Thyroid gland (tissue), 4 donors: Measurements from ENCODE around the gene C17orf75. TPM values are rescaled to one million over a fixed set of nuclear protein-coding genes. Genes with fewer than 3 reads are reported as not detected.

ENCODE experiments used
- DNase-seq, 2 donors: peaks; one replicate each; pipeline ENCODE4 v3.0.0-alpha.2; 2019
- H3K27ac ChIP-seq, 3 donors: fragments of 200-600 bp; sonication (generic); 1 replicate in 2 of 3; 2 replicates in 1 of 3; pipeline ENCODE4 v1.5.1; 2016 to 2019; ENCODE audit warnings: mild to moderate bottlenecking in 1 of 3, moderate library complexity in 1 of 3
- H3K27me3 ChIP-seq: fragments of 200-600 bp; sonication (generic); one replicate; pipeline ENCODE4 v1.5.1; 2019
- H3K36me3 ChIP-seq, 2 donors: fragments of 200-600 bp; sonication (generic); one replicate each; pipeline ENCODE4 v1.5.1; 2016 to 2019
- H3K4me1 ChIP-seq, 2 donors: fragments of 200-600 bp; sonication (generic); one replicate each; pipeline ENCODE4 v1.5.1; 2017 to 2019
- H3K4me3 ChIP-seq, 3 donors: fragments of 200-600 bp; sonication (generic); replicated peaks in 1 of 3; 1 replicate in 2 of 3; 2 replicates in 1 of 3; pipeline ENCODE4 v1.5.1; 2016; ENCODE audit warnings: mild to moderate bottlenecking in 1 of 3
- H3K9me3 ChIP-seq: fragments of 200-600 bp; sonication (generic); one replicate; pipeline ENCODE4 v1.5.1; 2017
- CTCF ChIP-seq, 6 experiments: fragments of 200-600 bp in 3 of 6; fragments of 450-650 bp in 3 of 6; sonication (generic) in 3 of 6; IDR thresholded peaks; one replicate each; pipeline ENCODE4 v1.5.1; 2016 to 2019; ENCODE audit warnings: antibody characterized with exemption in 6 of 6, mild to moderate bottlenecking in 2 of 6, inconsistent platforms in 1 of 6, moderate library complexity in 1 of 6
- POLR2A ChIP-seq, 2 donors: fragments of 450-650 bp; IDR thresholded peaks; one replicate each; pipeline ENCODE4 v1.6.1; 2017; ENCODE audit warnings: antibody characterized with exemption in 2 of 2, mild to moderate bottlenecking in 2 of 2, moderate library complexity in 1 of 2
- WGBS, 2 donors: methylation state at CpG; one replicate each; pipeline ENCODE4 v1.1.5; 2017; 5-methylcytosine and 5-hydroxymethylcytosine counted together
- intact Hi-C: fragments of 100-400 bp; cut with DNase I; formaldehyde crosslinking; loops from one replicate; pipeline ENCODE4 v1.15.1; 2023
- total RNA-seq, 4 donors: library from RNA; depleted of rRNA; stranded (reverse); fragments of >200 nt; gene quantifications; one replicate each; pipeline ENCODE4 v1.2.3, GENCODE V29; 2016

C17orf75 gene
- total RNA-seq, 4 donors from 2014 or later, result 16.1 to 27.7 (median 21.9) TPM

DNA sequence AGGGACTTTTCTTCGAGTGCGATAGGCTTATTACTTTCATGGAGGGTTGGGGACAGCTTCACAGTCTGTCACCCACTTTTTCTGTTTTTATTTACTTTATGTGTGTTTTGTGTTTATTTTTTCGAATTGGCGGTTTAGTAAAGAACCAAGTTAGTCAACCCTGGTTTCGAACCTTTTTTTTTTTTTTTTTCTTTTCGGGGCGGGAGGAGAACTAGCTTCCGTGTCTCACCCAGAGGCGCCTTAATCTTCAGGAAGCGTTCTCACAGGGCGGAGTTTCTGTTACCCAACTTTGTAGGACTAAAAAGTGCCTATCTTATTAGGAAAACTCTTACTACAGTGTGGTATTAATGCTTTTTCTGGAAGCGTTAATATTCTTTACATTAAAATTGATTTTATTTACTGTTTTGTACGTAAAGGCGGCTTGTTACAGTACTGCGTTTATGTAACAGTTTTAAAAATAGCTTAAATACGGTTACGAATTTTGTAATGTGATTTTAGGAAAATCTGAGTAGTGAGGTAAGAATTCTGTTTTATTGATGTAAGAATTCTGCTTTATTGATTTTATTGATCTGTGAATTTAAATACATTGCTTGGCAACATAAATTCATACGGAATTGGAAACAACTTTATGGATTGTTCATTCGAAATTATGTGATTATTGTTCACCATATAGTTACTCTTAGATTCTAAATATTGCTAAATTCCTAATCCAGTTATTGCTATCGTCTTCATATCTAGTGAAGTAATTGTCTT lies 8.9 kb upstream of the C17orf75 start:
- intact Hi-C loops, result no loop called here
- peaks cover 25 to 46% of the 10 kb centered on the region in 2 donors for H3K4me1 ChIP-seq

GRCh38 chr17:32349854-32350665 lies 8.1 kb upstream of the C17orf75 start, which contains the start of gene ZNF207:
ZNF207 (plus strand) TSS chr17:32350157; CDS start chr17:32350286, 129 bp downstream.
- intact Hi-C loops, result no loop called here

More for the DNA sequence above, 8.9 kb upstream of the C17orf75 start:
- Histone ChIP-seq H3K9me3 (no peaks in the 10 kb centered on the region), H3K4me3 (peak overlapping the region; percentile 43 to 83 (median 72)), H3K27ac (peak overlapping the region; percentile 93 to 97 (median 95)), H3K27me3 (no peaks in the 10 kb centered on the region), H3K36me3 (peaks cover 6 to 7% of the 10 kb centered on the region in 2 donors)
- 1% methylated on average over 20 of the region's 20 CpGs for WGBS, 2 donors
- peak; percentile 29 to 30 for DNase-seq
- TF ChIP-seq CTCF (IDR thresholded peaks at IDR 0.05) (no peak), POLR2A (IDR thresholded peaks at IDR 0.05) (no peak)

GRCh38 chr17:32349503-32349853 lies 7.5 kb upstream of the C17orf75 start:
- H3K4me3 ChIP-seq, result peak overlapping the region; percentile 4 to 83 (median 72)
- peaks cover 5 to 6% of the 10 kb centered on the region in 2 donors for H3K36me3 ChIP-seq
- no peaks in the 10 kb centered on the region for H3K27me3 ChIP-seq
- H3K4me1 ChIP-seq, result peaks cover 17 to 32% of the 10 kb centered on the region in 2 donors
- DNase-seq, result peak; percentile 17 to 21
- no peaks in the 10 kb centered on the region for H3K9me3 ChIP-seq
- 9 to 23% methylated on average over 15 of the region's 15 CpGs for WGBS, 2 donors
- intact Hi-C loops, result no loop called here
- peak overlapping the region; percentile 93 to 97 (median 95) for H3K27ac ChIP-seq
- TF ChIP-seq POLR2A (IDR thresholded peaks at IDR 0.05), result no peak
- no peak for TF ChIP-seq CTCF (IDR thresholded peaks at IDR 0.05)

More at GRCh38 chr17:32349854-32350665, 8.1 kb upstream of the C17orf75 start, which contains the start of gene ZNF207:
- H3K27me3 ChIP-seq, result no peaks in the 10 kb centered on the region
- 1% methylated on average over 47 of the region's 47 CpGs for WGBS, 2 donors
- TF ChIP-seq POLR2A (IDR thresholded peaks at IDR 0.05) (peak in 1 of 2 donors; percentile 93), CTCF (IDR thresholded peaks at IDR 0.05) (peak in 1 of 6 experiments; percentile 3)
- H3K4me1 ChIP-seq, result peaks cover 18 to 38% of the 10 kb centered on the region in 2 donors
- peak within 1 kb of the TSS; percentile 43 to 83 (median 72) for H3K4me3 ChIP-seq
- DNase-seq, result peak; percentile 94 to 96
- peaks cover 6 to 7% of the 10 kb centered on the region in 2 donors for H3K36me3 ChIP-seq
- peak within 1 kb of the TSS; percentile 93 to 97 (median 95) for H3K27ac ChIP-seq
- no peaks in the 10 kb centered on the region for H3K9me3 ChIP-seq

- Histone ChIP-seq H3K36me3 (no peaks in the 10 kb centered on the region), H3K27ac (no peak overlapping the region), H3K9me3 (no peaks in the 10 kb centered on the region), H3K27me3 (no peaks in the 10 kb centered on the region), H3K4me3 (no peak overlapping the region), H3K4me1 (peaks cover 17 to 25% of the 10 kb centered on the region in 2 donors)
- TF ChIP-seq CTCF (IDR thresholded peaks at IDR 0.05) (no peak), POLR2A (IDR thresholded peaks at IDR 0.05) (no peak)
- no peak for DNase-seq
- intact Hi-C loops, result no loop called here
- 96 to 99% methylated on average over 2 of the region's 2 CpGs for WGBS, 2 donors
These were observed 6.5 kb upstream of the C17orf75 start for GRCh38 chr17:32348483-32348800.
